Osteoblast (primary cell): ENCODE measurements around the gene ZNF605. TPM values are rescaled to one million over a fixed set of nuclear protein-coding genes. Genes with fewer than 3 reads are reported as not detected.
"Not testable (repeated sequence)": the region's sequence is repeated elsewhere in the genome, so short reads cannot be mapped to it uniquely, and the experiment has no call there.

Experiments used
- DNase-seq: peaks from one replicate; pipeline ENCODE4 v3.0.0; 2011; ENCODE audit warnings: low spot score, mixed read lengths; ENCODE audit not compliant: insufficient read length; ENCODE audit errors: missing footprints
- H2AFZ ChIP-seq: 2 replicates; pipeline ENCODE4 v1.6.0; 2011; ENCODE audit warnings: mild to moderate bottlenecking, low read length
- H3K27ac ChIP-seq: 2 replicates; pipeline ENCODE4 v1.5.1; 2011; ENCODE audit warnings: mild to moderate bottlenecking, low read depth, low read length, moderate library complexity
- H3K27me3 ChIP-seq: 2 replicates; pipeline ENCODE4 v1.6.0; 2012; ENCODE audit warnings: mild to moderate bottlenecking, control low read depth, inconsistent platforms, low read length, moderate library complexity; ENCODE audit not compliant: insufficient read depth
- H3K36me3 ChIP-seq: 2 replicates; pipeline ENCODE4 v1.5.1; 2011; ENCODE audit warnings: mild to moderate bottlenecking, low read length, control low read depth, moderate library complexity; ENCODE audit not compliant: insufficient read depth
- H3K4me1 ChIP-seq: 2 replicates; pipeline ENCODE4 v1.5.1; 2011; ENCODE audit warnings: mild to moderate bottlenecking, low read length, control low read depth, moderate library complexity; ENCODE audit not compliant: insufficient read depth
- H3K4me2 ChIP-seq: 2 replicates; pipeline ENCODE4 v1.6.0; 2011; ENCODE audit warnings: mild to moderate bottlenecking, low read length; ENCODE audit not compliant: insufficient read depth
- H3K4me3 ChIP-seq: fragments of 200-600 bp; sonication (generic); 3 replicates; pipeline ENCODE4 v1.5.1; 2012; ENCODE audit warnings: mild to moderate bottlenecking, low read length, inconsistent platforms; ENCODE audit not compliant: insufficient read depth
- H3K79me2 ChIP-seq: 2 replicates; pipeline ENCODE4 v1.6.0; 2012; ENCODE audit warnings: mild to moderate bottlenecking, low read length, control low read depth, inconsistent platforms; ENCODE audit not compliant: insufficient read depth
- H3K9me3 ChIP-seq: 2 replicates; pipeline ENCODE4 v1.5.1; 2011; ENCODE audit warnings: low read depth, low read length, control low read depth
- H4K20me1 ChIP-seq: 2 replicates; pipeline ENCODE4 v1.6.0; 2012; ENCODE audit warnings: mild to moderate bottlenecking, low read length, control low read depth; ENCODE audit not compliant: insufficient read depth
- CTCF ChIP-seq: IDR thresholded peaks from 2 replicates; pipeline ENCODE4 v1.5.1; 2011; ENCODE audit warnings: mild to moderate bottlenecking, low read depth, low read length, moderate library complexity; ENCODE audit errors: extremely low read depth
- total RNA-seq: library from RNA; depleted of rRNA; stranded (reverse); fragments of >200 nt; gene quantifications from 2 replicates; pipeline ENCODE4 v1.2.3, GENCODE V29; 2012

ZNF605 gene
- total RNA-seq, 1 donor: 10.9 TPM

GRCh38 chr12:132887513-132888351, 68.4 kb downstream of the ZNF605 start, which contains the start of gene CHFR:
Gene CHFR, minus strand, starts transcription at chr12:132887605. Its CDS starts 277 bp downstream, at chr12:132887328.
- peak within 1 kb of the TSS; percentile 99 for H3K4me3 ChIP-seq
- H4K20me1 ChIP-seq: no peaks in the 10 kb centered on the region
- H3K4me2 ChIP-seq: peak within 1 kb of the TSS; percentile 94
- peak within 1 kb of the TSS; percentile 98 for H2AFZ ChIP-seq
- no peak for TF ChIP-seq CTCF
- peak within 1 kb of the TSS; percentile 97 for H3K27ac ChIP-seq
- no peaks in the 10 kb centered on the region for H3K4me1 ChIP-seq
- DNase-seq: peak; percentile 100
- no peaks in the 10 kb centered on the region for H3K27me3 ChIP-seq
- H3K79me2 ChIP-seq: peaks cover 35% of the 10 kb centered on the region
- H3K36me3 ChIP-seq: peaks cover 15% of the 10 kb centered on the region
- H3K9me3 ChIP-seq: no peaks in the 10 kb centered on the region

GRCh38 chr12:132886529-132887477, 69.3 kb downstream of the ZNF605 start:
- peaks cover 4% of the 10 kb centered on the region for H4K20me1 ChIP-seq
- no peak for TF ChIP-seq CTCF
- H3K27me3 ChIP-seq: no peaks in the 10 kb centered on the region
- peak overlapping the region; percentile 32 for H2AFZ ChIP-seq
- H3K27ac ChIP-seq: no peak overlapping the region
- H3K4me3 ChIP-seq: peak overlapping the region; percentile 99
- no peaks in the 10 kb centered on the region for H3K9me3 ChIP-seq
- peaks cover 45% of the 10 kb centered on the region for H3K79me2 ChIP-seq
- H3K36me3 ChIP-seq: peaks cover 21% of the 10 kb centered on the region
- peak; percentile 84 for DNase-seq
- H3K4me1 ChIP-seq: no peaks in the 10 kb centered on the region
- peak overlapping the region; percentile 78 for H3K4me2 ChIP-seq

GRCh38 chr12:132881818-132882217, 74.3 kb downstream of the ZNF605 start:
- Histone ChIP-seq H3K9me3 (no peaks in the 10 kb centered on the region), H2AFZ (no peak overlapping the region), H3K79me2 (peaks cover 79% of the 10 kb centered on the region), H3K4me1 (no peaks in the 10 kb centered on the region), H3K4me2 (no peak overlapping the region), H3K27ac (no peak overlapping the region), H3K27me3 (no peaks in the 10 kb centered on the region), H4K20me1 (peaks cover 14% of the 10 kb centered on the region), H3K4me3 (no peak overlapping the region), H3K36me3 (peaks cover 34% of the 10 kb centered on the region)
- TF ChIP-seq CTCF: no peak
- peak; percentile 55 for DNase-seq

- H3K27ac ChIP-seq, H3K4me3 ChIP-seq, H3K4me1 ChIP-seq, H3K9me3 ChIP-seq, H4K20me1 ChIP-seq, H3K4me2 ChIP-seq, H3K27me3 ChIP-seq, H2AFZ ChIP-seq: not testable (repeated sequence)
- peak; percentile 35 for DNase-seq
- Histone ChIP-seq H3K36me3 (peaks cover 58% of the 10 kb centered on the region), H3K79me2 (peaks cover 44% of the 10 kb centered on the region)
Measured at GRCh38 chr12:132874620-132875019, 81.5 kb downstream of the ZNF605 start.
